ENCODE measurements around the gene DRICH1.
"Not testable (repeated sequence)": the region's sequence is repeated elsewhere in the genome, so short reads cannot be mapped to it uniquely, and the experiment has no call there.

DRICH1 gene

GRCh38 chr22:23632178-23632577 lies at the start of gene DRICH1:
TSS of gene DRICH1 (minus strand) at chr22:23632321. CDS start at chr22:23632023, 298 bp downstream.
- no peak for DNase-seq (ENCODE audit: low read depth in 4 of 4, low spot score in 1 of 4)

- DNase-seq (ENCODE audit: low read depth in 4 of 4, low spot score in 1 of 4) = no peak
Measured at GRCh38 chr22:23681026-23681809, 49.1 kb upstream of the DRICH1 start.

GRCh38 chr22:23678133-23678532 lies 46.0 kb upstream of the DRICH1 start:
- DNase-seq (ENCODE audit: low read depth in 4 of 4, low spot score in 1 of 4) = no peak

GRCh38 chr22:23677701-23677995 lies 45.5 kb upstream of the DRICH1 start:
- DNase-seq (ENCODE audit: low read depth in 4 of 4, low spot score in 1 of 4) = no peak

- DNase-seq (ENCODE audit: low read depth in 4 of 4, low spot score in 1 of 4) = not testable (repeated sequence)
Measured at GRCh38 chr22:23676841-23677700, 45.0 kb upstream of the DRICH1 start.

- no peak for DNase-seq (ENCODE audit: low read depth in 4 of 4, low spot score in 1 of 4)
Measured at GRCh38 chr22:23675502-23676415, 43.6 kb upstream of the DRICH1 start.

- DNase-seq (ENCODE audit: low read depth in 4 of 4, low spot score in 1 of 4) = not testable (repeated sequence)
Measured at GRCh38 chr22:23674886-23675501, 42.9 kb upstream of the DRICH1 start.

- no peak for DNase-seq (ENCODE audit: low read depth in 4 of 4, low spot score in 1 of 4)
Measured at GRCh38 chr22:23673826-23674690, 41.9 kb upstream of the DRICH1 start.

GRCh38 chr22:23673050-23673620 lies 41.0 kb upstream of the DRICH1 start:
- DNase-seq (ENCODE audit: low read depth in 4 of 4, low spot score in 1 of 4) = no peak

GRCh38 chr22:23672307-23673049 lies 40.4 kb upstream of the DRICH1 start:
- not testable (repeated sequence) for DNase-seq (ENCODE audit: low read depth in 4 of 4, low spot score in 1 of 4)

- DNase-seq (ENCODE audit: low read depth in 4 of 4, low spot score in 1 of 4) = not testable (repeated sequence)
Measured at GRCh38 chr22:23671387-23671786, 39.3 kb upstream of the DRICH1 start.

GRCh38 chr22:23670378-23671295 lies 38.5 kb upstream of the DRICH1 start:
- DNase-seq (ENCODE audit: low read depth in 4 of 4, low spot score in 1 of 4) = no peak

- DNase-seq (ENCODE audit: low read depth in 4 of 4, low spot score in 1 of 4) = not testable (repeated sequence)
Measured at GRCh38 chr22:23660381-23660780, 28.3 kb upstream of the DRICH1 start.

- DNase-seq (ENCODE audit: low read depth in 4 of 4, low spot score in 1 of 4) = no peak
Measured at GRCh38 chr22:23657727-23658126, 25.6 kb upstream of the DRICH1 start.

- DNase-seq (ENCODE audit: low read depth in 4 of 4, low spot score in 1 of 4) = no peak
Measured at GRCh38 chr22:23655891-23656475, 23.9 kb upstream of the DRICH1 start.

GRCh38 chr22:23652711-23653110 lies 20.6 kb upstream of the DRICH1 start:
- DNase-seq (ENCODE audit: low read depth in 4 of 4, low spot score in 1 of 4) = no peak

GRCh38 chr22:23652286-23652685 lies 20.2 kb upstream of the DRICH1 start:
- no peak for DNase-seq (ENCODE audit: low read depth in 4 of 4, low spot score in 1 of 4)

Measured in stimulated activated CD4-positive, alpha-beta T cell treated with anti-CD3 and anti-CD28 coated beads, Interleukin-1b, Interleukin-23, amount 100 ng/mL, for 24 hours (primary cell).